ENCODE data around the gene COA3. TPM values are rescaled to one million over a fixed set of nuclear protein-coding genes. Genes with fewer than 3 reads are reported as not detected.
A peak's percentile ranks its signal among the peaks of the same experiment; 100 is the strongest.

The COA3 gene
- polyA plus RNA-seq, 2 of the 4 experiments (the other 2 are of a cell fraction): 126 to 131 TPM

- Histone ChIP-seq H3K4me2 (peak overlapping the region; percentile 11; the same call in 1 of the 3 replicates), H3K4me3 (no peak overlapping the region), H3K9me3 (no peaks in the 10 kb centered on the region), H3K4me1 (peaks cover 21% of the 10 kb centered on the region), H3K27ac (peak overlapping the region in 1 of 2 experiments; percentile 9; a peak in 1 of 6 replicates)
- ChIA-PET CTCF (interaction anchor here (0.8 to 24.6 kb wide), 7 partner anchors 11 to 231 kb away, joined by 3 to 336 read pairs (median 6); partner anchors contain the start of genes BECN1, CNTD1, COA3 and PSMC3IP), POLR2A (interaction anchor here (1.1 to 2.5 kb wide), 2 partner anchors 14 to 36 kb away, joined by 4 to 18 read pairs; partner anchors contain the start of genes BECN1 and VPS25)
- ATAC-seq: peak; percentile 63 to 65; a peak in 3 of 6 replicates
- peak; percentile 27 to 49 for DNase-seq (ENCODE audit: low read depth in 1 of 2, low spot score in 1 of 2)
- WGBS (ENCODE audit: missing lambda C conversion rate): 31% methylated on average over 3 of the region's 3 CpGs
- no peak for FAIRE-seq
- TF ChIP-seq, protein P1, sequence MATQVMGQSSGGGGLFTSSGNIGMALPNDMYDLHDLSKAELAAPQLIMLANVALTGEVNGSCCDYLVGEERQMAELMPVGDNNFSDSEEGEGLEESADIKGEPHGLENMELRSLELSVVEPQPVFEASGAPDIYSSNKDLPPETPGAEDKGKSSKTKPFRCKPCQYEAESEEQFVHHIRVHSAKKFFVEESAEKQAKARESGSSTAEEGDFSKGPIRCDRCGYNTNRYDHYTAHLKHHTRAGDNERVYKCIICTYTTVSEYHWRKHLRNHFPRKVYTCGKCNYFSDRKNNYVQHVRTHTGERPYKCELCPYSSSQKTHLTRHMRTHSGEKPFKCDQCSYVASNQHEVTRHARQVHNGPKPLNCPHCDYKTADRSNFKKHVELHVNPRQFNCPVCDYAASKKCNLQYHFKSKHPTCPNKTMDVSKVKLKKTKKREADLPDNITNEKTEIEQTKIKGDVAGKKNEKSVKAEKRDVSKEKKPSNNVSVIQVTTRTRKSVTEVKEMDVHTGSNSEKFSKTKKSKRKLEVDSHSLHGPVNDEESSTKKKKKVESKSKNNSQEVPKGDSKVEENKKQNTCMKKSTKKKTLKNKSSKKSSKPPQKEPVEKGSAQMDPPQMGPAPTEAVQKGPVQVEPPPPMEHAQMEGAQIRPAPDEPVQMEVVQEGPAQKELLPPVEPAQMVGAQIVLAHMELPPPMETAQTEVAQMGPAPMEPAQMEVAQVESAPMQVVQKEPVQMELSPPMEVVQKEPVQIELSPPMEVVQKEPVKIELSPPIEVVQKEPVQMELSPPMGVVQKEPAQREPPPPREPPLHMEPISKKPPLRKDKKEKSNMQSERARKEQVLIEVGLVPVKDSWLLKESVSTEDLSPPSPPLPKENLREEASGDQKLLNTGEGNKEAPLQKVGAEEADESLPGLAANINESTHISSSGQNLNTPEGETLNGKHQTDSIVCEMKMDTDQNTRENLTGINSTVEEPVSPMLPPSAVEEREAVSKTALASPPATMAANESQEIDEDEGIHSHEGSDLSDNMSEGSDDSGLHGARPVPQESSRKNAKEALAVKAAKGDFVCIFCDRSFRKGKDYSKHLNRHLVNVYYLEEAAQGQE (IDR thresholded peaks at IDR 0.05): no peak
- TF ChIP-seq RFX5 (IDR thresholded peaks at IDR 0.05) (no peak), FOSL2 (IDR thresholded peaks at IDR 0.05) (no peak), FOSL2 (CRISPR knock-in tag; IDR thresholded peaks at IDR 0.05) (peak; percentile 15; the same call in 1 of the 2 replicates), BHLHE40 (IDR thresholded peaks at IDR 0.05; ENCODE audit: low read depth, low read length) (no peak), CEBPB (IDR thresholded peaks at IDR 0.05) (peak in 1 of 2 experiments; percentile 66; a peak in 3 of 4 replicates)
These were observed 10.7 kb upstream of the COA3 start for GRCh38 chr17:42809250-42809649.

GRCh38 chr17:42806249-42806648 lies 7.7 kb upstream of the COA3 start:
- ChIA-PET POLR2A (interaction anchor here (0.7 to 1.1 kb wide), 2 partner anchors 18 to 72 kb away, joined by 3 read pairs; partner anchors contain the start of gene BECN1), CTCF (interaction anchor here (1.1 to 24.6 kb wide), 3 partner anchors 14 to 228 kb away, joined by 6 to 336 read pairs (median 14); partner anchors contain the start of genes BECN1 and PSMC3IP)
- H3K27ac ChIP-seq: no peak overlapping the region
- no peak for DNase-seq (ENCODE audit: low read depth in 1 of 2, low spot score in 1 of 2)
- WGBS (ENCODE audit: missing lambda C conversion rate): 92% methylated on average over 1 of the region's 1 CpG
- peaks cover 47% of the 10 kb centered on the region for H3K4me1 ChIP-seq
- TF ChIP-seq CBX8 (IDR thresholded peaks at IDR 0.05) (no peak), NFE2L2 (conservative IDR thresholded peaks at IDR 0.05; ENCODE audit: low read length) (no peak), NPAS2 (CRISPR knock-in tag; IDR thresholded peaks at IDR 0.05; ENCODE audit: borderline replicate concordance) (no peak), RCOR1 (IDR thresholded peaks at IDR 0.05; ENCODE audit: low read depth, low read length) (no peak)
- H3K4me2 ChIP-seq: no peak overlapping the region
- no peak for FAIRE-seq
- H3K9me3 ChIP-seq: no peaks in the 10 kb centered on the region
- no peak for ATAC-seq
- no peak overlapping the region for H3K4me3 ChIP-seq

DNA sequence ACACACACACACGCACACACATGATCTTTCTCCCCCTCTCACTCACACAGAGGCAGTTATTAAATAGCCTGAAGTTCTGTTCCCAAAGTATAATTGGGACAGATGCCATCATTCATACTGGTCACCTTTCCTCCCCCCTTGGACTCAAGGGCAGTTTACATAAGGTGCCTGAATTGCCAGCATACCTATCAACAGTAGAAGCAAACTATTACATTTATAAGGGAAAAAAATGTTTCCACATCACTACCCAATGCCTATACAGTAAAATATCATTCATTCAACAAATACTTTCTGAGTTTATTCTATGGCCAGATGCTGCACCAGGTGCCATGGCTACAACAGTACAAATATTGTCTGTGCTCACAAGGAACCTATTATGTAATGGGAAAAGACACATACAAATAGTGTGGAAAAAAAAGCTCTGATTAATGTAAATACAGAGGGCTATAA lies 6.4 kb upstream of the COA3 start:
- FAIRE-seq (no peak), ATAC-seq (peak in 1 of 2 experiments; percentile 8; a peak in 2 of 6 replicates)
- POLR2A ChIA-PET: interaction anchor here (1.1 kb wide), 1 partner anchor 19 kb away, joined by 3 read pairs; the partner anchor contains the start of gene BECN1

More for the DNA sequence above, 6.4 kb upstream of the COA3 start:
- peak overlapping the region in 1 of 2 experiments; percentile 5; a peak in 2 of 6 replicates for H3K27ac ChIP-seq
- TF ChIP-seq EHMT2 (IDR thresholded peaks at IDR 0.05; ENCODE audit: low read depth) (no peak), PHF8 (IDR thresholded peaks at IDR 0.05; ENCODE audit: borderline replicate concordance, low read depth) (no peak), BHLHE40 (IDR thresholded peaks at IDR 0.05; ENCODE audit: low read depth, low read length) (no peak), TP53 (CRISPR knock-in tag; IDR thresholded peaks at IDR 0.05) (no peak), FOSL2 (IDR thresholded peaks at IDR 0.05) (no peak), FOSL2 (CRISPR knock-in tag; IDR thresholded peaks at IDR 0.05) (no peak), GATA3 (IDR thresholded peaks at IDR 0.05; ENCODE audit: borderline replicate concordance) (no peak), MAFK (IDR thresholded peaks at IDR 0.05; ENCODE audit: partially characterized antibody) (no peak), POLR2AphosphoS2 (conservative IDR thresholded peaks at IDR 0.05; ENCODE audit: low read length) (no peak), KDM5A (IDR thresholded peaks at IDR 0.05) (no peak), ZNF302 (CRISPR knock-in tag; IDR thresholded peaks at IDR 0.05) (no peak), MAX (IDR thresholded peaks at IDR 0.05) (no peak), JUNB (IDR thresholded peaks at IDR 0.05) (no peak), HOXA7 (CRISPR knock-in tag; IDR thresholded peaks at IDR 0.05) (no peak), NFE2L2 (conservative IDR thresholded peaks at IDR 0.05; ENCODE audit: low read length) (no peak), FOSB (CRISPR knock-in tag; IDR thresholded peaks at IDR 0.05) (no peak), CHD2 (IDR thresholded peaks at IDR 0.05; ENCODE audit: low read length, partially characterized antibody) (no peak)
- TF ChIP-seq, protein P2, sequence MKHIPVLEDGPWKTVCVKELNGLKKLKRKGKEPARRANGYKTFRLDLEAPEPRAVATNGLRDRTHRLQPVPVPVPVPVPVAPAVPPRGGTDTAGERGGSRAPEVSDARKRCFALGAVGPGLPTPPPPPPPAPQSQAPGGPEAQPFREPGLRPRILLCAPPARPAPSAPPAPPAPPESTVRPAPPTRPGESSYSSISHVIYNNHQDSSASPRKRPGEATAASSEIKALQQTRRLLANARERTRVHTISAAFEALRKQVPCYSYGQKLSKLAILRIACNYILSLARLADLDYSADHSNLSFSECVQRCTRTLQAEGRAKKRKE (CRISPR knock-in tag; IDR thresholded peaks at IDR 0.05; ENCODE audit: low read depth): no peak
- TF ChIP-seq, protein P3, sequence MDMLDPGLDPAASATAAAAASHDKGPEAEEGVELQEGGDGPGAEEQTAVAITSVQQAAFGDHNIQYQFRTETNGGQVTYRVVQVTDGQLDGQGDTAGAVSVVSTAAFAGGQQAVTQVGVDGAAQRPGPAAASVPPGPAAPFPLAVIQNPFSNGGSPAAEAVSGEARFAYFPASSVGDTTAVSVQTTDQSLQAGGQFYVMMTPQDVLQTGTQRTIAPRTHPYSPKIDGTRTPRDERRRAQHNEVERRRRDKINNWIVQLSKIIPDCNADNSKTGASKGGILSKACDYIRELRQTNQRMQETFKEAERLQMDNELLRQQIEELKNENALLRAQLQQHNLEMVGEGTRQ (IDR thresholded peaks at IDR 0.05): no peak
- H3K4me2 ChIP-seq: no peak overlapping the region
- peaks cover 47% of the 10 kb centered on the region for H3K4me1 ChIP-seq
- 70% methylated on average over 1 of the region's 1 CpG for WGBS (ENCODE audit: missing lambda C conversion rate)
- H3K4me3 ChIP-seq: no peak overlapping the region
- DNase-seq (ENCODE audit: low read depth in 1 of 2, low spot score in 1 of 2): peak in 1 of 2 experiments; percentile 60
- no peaks in the 10 kb centered on the region for H3K9me3 ChIP-seq
- CTCF ChIA-PET: interaction anchor here (0.6 to 24.6 kb wide), 4 partner anchors 13 to 81 kb away, joined by 3 to 336 read pairs (median 13); partner anchors contain the start of gene BECN1
